OCI-LY3 (cell line): ENCODE data around the gene PRR12.

Source experiments
- H2AFZ ChIP-seq: fragments of 200-600, 300-600 bp; shearing (Covaris generic); 2 replicates; pipeline ENCODE4 v1.6.0; 2014; ENCODE audit warnings: antibody characterized with exemption, low read depth, low read length
- H3K27ac ChIP-seq: fragments of 200-600, 300-600 bp; sonication (generic); 2 replicates; pipeline ENCODE4 v1.5.1; 2014; ENCODE audit warnings: mild to moderate bottlenecking, low read length, moderate library complexity, mixed read lengths
- H3K27me3 ChIP-seq: fragments of 200-600, 300-600 bp; sonication (generic); 2 replicates; pipeline ENCODE4 v1.6.1; 2014; ENCODE audit warnings: low read depth, low read length, mixed read lengths
- H3K36me3 ChIP-seq: fragments of 200-600, 300-600 bp; sonication (generic); replicated peaks from 2 replicates; pipeline ENCODE3; 2014; ENCODE audit warnings: low read depth, low read length, mixed read lengths
- H3K4me1 ChIP-seq: fragments of 300-600, 200-600 bp; sonication (generic); 2 replicates; pipeline ENCODE4 v1.6.1; 2014; ENCODE audit warnings: low read length, mixed read lengths
- H3K4me2 ChIP-seq: fragments of 200-600, 300-600 bp; sonication (generic); 2 replicates; pipeline ENCODE4 v1.6.1; 2014; ENCODE audit warnings: low read length, mixed read lengths
- H3K4me3 ChIP-seq: fragments of 300-600, 200-600 bp; sonication (generic); 2 replicates; pipeline ENCODE4 v1.5.1; 2014; ENCODE audit warnings: antibody characterized with exemption, mild to moderate bottlenecking, low read length, moderate library complexity
- H3K79me2 ChIP-seq: fragments of 300-600, 200-600 bp; shearing (Covaris generic); 2 replicates; pipeline ENCODE4 v1.6.1; 2014; ENCODE audit warnings: mild to moderate bottlenecking, low read length, mixed read lengths
- H3K9ac ChIP-seq: fragments of 300-600, 200-600 bp; shearing (Covaris generic); 2 replicates; pipeline ENCODE4 v1.6.0; 2014; ENCODE audit warnings: mild to moderate bottlenecking, low read length, moderate library complexity
- H3K9me3 ChIP-seq: fragments of 200-600, 300-600 bp; shearing (Covaris generic); 2 replicates; pipeline ENCODE4 v1.6.1; 2014; ENCODE audit warnings: low read length, mixed read lengths; ENCODE audit not compliant: insufficient read depth
- H4K20me1 ChIP-seq: fragments of 200-600, 300-600 bp; sonication (generic); 2 replicates; pipeline ENCODE4 v1.6.1; 2016; ENCODE audit warnings: low read length, mixed read lengths; ENCODE audit not compliant: insufficient read depth
- EZH2phosphoT487 ChIP-seq: fragments of 200-600 bp; shearing (Covaris generic); IDR thresholded peaks from 2 replicates; pipeline ENCODE4 v1.6.1; 2018; ENCODE audit warnings: antibody characterized with exemption, mixed run types, low read depth
- TF ChIP-seq, protein P1 (sequence below): fragments of 200-600, 300-600 bp; sonication (generic); IDR thresholded peaks from 2 replicates; pipeline ENCODE4 v1.5.1; 2014; ENCODE audit warnings: antibody characterized with exemption, low read length, low read depth

The PRR12 gene

DNA sequence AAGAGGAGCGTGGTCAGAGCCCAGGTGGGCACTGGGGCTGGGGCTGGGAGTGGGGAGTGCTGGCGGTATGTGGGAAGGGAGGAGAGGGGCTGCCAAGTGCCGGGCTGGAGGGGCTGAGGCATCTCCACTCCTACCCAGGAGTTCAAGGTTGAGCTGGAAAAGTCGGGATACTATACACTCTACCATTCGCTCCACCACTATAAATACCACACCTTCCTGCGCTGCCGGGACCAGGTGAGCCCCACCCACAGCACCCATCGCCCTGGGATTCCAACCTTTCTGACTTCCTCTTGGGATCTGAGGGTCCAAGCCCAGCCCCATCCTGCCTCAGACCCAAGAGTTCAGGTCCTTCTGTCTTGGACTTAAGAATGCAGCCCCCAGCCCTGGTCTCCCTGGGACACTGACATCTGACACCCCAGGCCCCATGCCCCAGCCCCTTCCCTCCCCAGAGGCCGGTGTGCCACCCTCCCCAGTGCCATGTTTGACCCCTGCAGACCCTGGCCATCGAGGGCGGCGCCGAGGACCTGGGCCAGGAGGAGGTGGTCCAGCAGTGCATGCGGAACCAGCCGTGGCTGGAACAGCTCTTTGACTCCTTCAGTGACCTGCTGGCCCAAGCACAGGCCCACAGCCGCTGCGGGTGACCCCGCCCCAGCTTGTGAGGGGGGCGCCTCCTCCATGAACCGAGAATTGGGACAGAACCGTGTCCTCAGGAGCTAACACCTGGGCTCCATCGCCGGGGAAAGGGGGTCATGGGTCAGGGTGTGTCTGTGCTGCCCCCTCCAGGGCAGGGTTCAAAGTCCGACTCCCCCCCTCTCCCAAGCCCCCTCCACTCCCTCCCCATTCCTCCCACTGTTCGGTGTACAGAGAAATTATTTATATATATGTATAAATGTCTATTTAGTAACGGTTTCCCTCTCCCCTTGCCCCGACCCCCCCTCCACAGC, 34.3 kb downstream of the PRR12 start:
- Histone ChIP-seq H3K9ac (no peak overlapping the region), H2AFZ (no peak overlapping the region), H3K27ac (no peak overlapping the region), H3K36me3 (peaks cover 36% of the 10 kb centered on the region), H3K4me3 (no peak overlapping the region), H3K9me3 (no peaks in the 10 kb centered on the region), H3K27me3 (no peaks in the 10 kb centered on the region), H3K4me2 (no peak overlapping the region), H3K79me2 (no peaks in the 10 kb centered on the region; the same call in 1 of the 2 replicates), H4K20me1 (no peaks in the 10 kb centered on the region), H3K4me1 (no peaks in the 10 kb centered on the region)
- TF ChIP-seq, protein P1, sequence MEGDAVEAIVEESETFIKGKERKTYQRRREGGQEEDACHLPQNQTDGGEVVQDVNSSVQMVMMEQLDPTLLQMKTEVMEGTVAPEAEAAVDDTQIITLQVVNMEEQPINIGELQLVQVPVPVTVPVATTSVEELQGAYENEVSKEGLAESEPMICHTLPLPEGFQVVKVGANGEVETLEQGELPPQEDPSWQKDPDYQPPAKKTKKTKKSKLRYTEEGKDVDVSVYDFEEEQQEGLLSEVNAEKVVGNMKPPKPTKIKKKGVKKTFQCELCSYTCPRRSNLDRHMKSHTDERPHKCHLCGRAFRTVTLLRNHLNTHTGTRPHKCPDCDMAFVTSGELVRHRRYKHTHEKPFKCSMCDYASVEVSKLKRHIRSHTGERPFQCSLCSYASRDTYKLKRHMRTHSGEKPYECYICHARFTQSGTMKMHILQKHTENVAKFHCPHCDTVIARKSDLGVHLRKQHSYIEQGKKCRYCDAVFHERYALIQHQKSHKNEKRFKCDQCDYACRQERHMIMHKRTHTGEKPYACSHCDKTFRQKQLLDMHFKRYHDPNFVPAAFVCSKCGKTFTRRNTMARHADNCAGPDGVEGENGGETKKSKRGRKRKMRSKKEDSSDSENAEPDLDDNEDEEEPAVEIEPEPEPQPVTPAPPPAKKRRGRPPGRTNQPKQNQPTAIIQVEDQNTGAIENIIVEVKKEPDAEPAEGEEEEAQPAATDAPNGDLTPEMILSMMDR = no peak
- TF ChIP-seq EZH2phosphoT487 = no peak

DNA sequence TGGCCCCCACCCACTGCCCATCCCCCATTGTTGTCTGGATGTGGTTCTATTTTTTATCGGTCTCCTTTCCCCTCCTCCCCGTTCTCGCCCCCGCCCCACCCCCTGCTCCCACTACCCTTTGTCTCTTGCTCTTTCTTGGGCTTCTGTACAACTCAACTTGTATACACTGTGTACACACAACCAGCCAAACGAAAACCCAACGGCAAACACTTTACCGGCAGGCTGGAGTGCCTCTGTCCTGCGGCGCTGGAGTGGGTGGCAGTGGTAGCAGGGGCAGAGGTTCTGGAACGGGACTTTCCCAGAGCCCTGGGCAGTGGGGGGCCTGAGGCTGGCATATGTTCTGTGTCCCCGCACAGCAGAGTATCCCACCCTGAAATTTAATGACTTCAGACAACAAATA, 35.2 kb downstream of the PRR12 start:
- Histone ChIP-seq H3K9me3 (no peaks in the 10 kb centered on the region), H3K27me3 (no peaks in the 10 kb centered on the region), H3K4me3 (no peak overlapping the region), H3K4me1 (no peaks in the 10 kb centered on the region), H3K27ac (no peak overlapping the region), H3K79me2 (no peaks in the 10 kb centered on the region; the same call in 1 of the 2 replicates), H3K36me3 (peaks cover 34% of the 10 kb centered on the region), H4K20me1 (no peaks in the 10 kb centered on the region), H3K4me2 (no peak overlapping the region), H2AFZ (no peak overlapping the region), H3K9ac (no peak overlapping the region)
- TF ChIP-seq, protein P1 = no peak
- no peak for TF ChIP-seq EZH2phosphoT487

DNA sequence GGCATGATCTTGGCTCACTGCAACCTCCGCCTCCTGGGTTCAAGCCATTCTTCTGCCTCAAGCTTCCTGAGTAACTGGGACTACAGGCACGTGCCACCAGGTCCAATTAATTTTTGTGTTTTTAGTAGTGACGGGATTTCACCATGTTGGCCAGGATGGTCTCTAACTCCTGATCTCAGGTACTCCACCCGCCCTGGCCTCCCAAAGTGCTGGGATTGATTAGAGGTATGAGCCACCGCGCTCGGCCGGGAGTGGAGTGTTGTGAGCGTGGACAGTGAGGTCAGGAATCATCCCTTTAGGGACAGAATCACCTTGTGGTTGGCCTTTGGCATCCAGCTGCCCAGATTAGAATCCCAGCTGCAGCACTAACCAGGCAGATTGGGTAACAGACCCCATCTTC, 38.7 kb downstream of the PRR12 start:
- H2AFZ ChIP-seq = no peak overlapping the region
- TF ChIP-seq EZH2phosphoT487 = no peak
- TF ChIP-seq, protein P1 = no peak
- no peaks in the 10 kb centered on the region for H3K79me2 ChIP-seq
- no peaks in the 10 kb centered on the region for H3K4me1 ChIP-seq
- no peak overlapping the region for H3K27ac ChIP-seq
- no peak overlapping the region for H3K4me3 ChIP-seq
- H3K27me3 ChIP-seq = no peaks in the 10 kb centered on the region
- no peaks in the 10 kb centered on the region for H3K9me3 ChIP-seq
- H3K36me3 ChIP-seq = peaks cover 24% of the 10 kb centered on the region
- no peaks in the 10 kb centered on the region for H4K20me1 ChIP-seq
- H3K4me2 ChIP-seq = no peak overlapping the region
- H3K9ac ChIP-seq = no peak overlapping the region

DNA sequence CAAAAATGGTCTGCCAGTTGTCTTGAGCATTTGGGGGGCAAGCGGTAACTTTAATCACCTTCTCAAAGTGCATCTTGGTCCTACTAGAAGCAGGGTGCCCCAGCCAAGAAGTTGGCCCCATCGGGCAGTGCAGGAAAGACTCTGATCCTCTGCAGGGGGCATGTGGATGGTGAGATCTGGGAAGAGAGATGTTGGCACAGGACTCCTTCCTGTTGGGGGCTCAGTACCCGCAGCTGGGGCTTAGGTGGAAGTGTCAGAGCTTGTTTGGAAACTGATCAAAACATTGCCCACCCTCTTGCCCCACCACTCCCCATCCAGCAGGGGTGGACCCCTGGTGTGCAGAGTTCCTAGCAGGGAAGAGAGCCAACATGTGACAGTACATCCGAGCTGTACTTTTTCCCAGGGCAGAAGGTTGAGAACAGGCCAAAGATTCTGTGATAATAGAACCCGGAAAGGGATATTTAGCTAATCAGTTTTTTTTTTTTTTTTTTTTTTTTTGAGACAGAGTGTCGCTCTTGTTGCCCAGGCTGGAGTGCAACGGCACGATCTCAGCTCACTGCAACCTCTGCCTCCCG, 40.1 kb downstream of the PRR12 start:
- H3K27ac ChIP-seq = no peak overlapping the region
- H3K4me1 ChIP-seq = no peaks in the 10 kb centered on the region
- H3K9ac ChIP-seq = no peak overlapping the region
- no peaks in the 10 kb centered on the region for H3K9me3 ChIP-seq
- no peak overlapping the region for H3K4me3 ChIP-seq
- H3K4me2 ChIP-seq = no peak overlapping the region
- peaks cover 19% of the 10 kb centered on the region for H3K36me3 ChIP-seq
- no peaks in the 10 kb centered on the region for H3K79me2 ChIP-seq
- H3K27me3 ChIP-seq = no peaks in the 10 kb centered on the region
- no peak for TF ChIP-seq EZH2phosphoT487
- TF ChIP-seq, protein P1 = no peak
- no peaks in the 10 kb centered on the region for H4K20me1 ChIP-seq
- H2AFZ ChIP-seq = no peak overlapping the region
